RWPE2 (cell line): ENCODE measurements around the gene NFX1.
"Not testable (repeated sequence)": the region's sequence is repeated elsewhere in the genome, so short reads cannot be mapped to it uniquely, and the experiment has no call there.

ENCODE experiments used
- ATAC-seq: fragments of 200-7000 bp; cut with Tn5 transposase; 3 replicates; pipeline ENCODE4 v1.9.1; 2021; ENCODE audit warnings: low read depth
- DNase-seq: peaks from one replicate; pipeline ENCODE4 v3.0.0-alpha.2; 2020; ENCODE audit warnings: low spot score
- H3K27ac ChIP-seq: fragments of 450-650 bp; 2 replicates; pipeline ENCODE4 v1.5.1; 2017; ENCODE audit warnings: mild to moderate bottlenecking; ENCODE audit not compliant: poor library complexity, severe bottlenecking
- H3K27me3 ChIP-seq: fragments of 250-450 bp; sonication (Bioruptor Pico); 2 replicates; pipeline ENCODE4 v1.5.1; 2021; ENCODE audit warnings: mild to moderate bottlenecking, moderate library complexity; ENCODE audit not compliant: insufficient read depth, poor library complexity, severe bottlenecking
- H3K36me3 ChIP-seq: fragments of 250-450 bp; sonication (Bioruptor Pico); 2 replicates; pipeline ENCODE4 v1.5.1; 2020; ENCODE audit warnings: low read depth, mild to moderate bottlenecking, moderate library complexity
- H3K4me1 ChIP-seq: fragments of 250-450 bp; sonication (Bioruptor Pico); 2 replicates; pipeline ENCODE4 v1.5.1; 2021; ENCODE audit warnings: mild to moderate bottlenecking, moderate library complexity; ENCODE audit not compliant: insufficient read depth, poor library complexity, severe bottlenecking
- H3K4me3 ChIP-seq: fragments of 250-450 bp; sonication (Bioruptor Pico); 2 replicates; pipeline ENCODE4 v1.5.1; 2021; ENCODE audit warnings: mild to moderate bottlenecking, moderate library complexity; ENCODE audit not compliant: severe bottlenecking
- H3K9me3 ChIP-seq: fragments of 250-450 bp; sonication (Bioruptor Pico); 2 replicates; pipeline ENCODE4 v1.5.1; 2021; ENCODE audit warnings: mild to moderate bottlenecking, moderate library complexity; ENCODE audit not compliant: severe bottlenecking
- TF ChIP-seq, protein P1 (sequence below): fragments of 450-650 bp; IDR thresholded peaks from one replicate; pipeline ENCODE4 v1.5.1; 2017; ENCODE audit warnings: mild to moderate bottlenecking, moderate library complexity; ENCODE audit not compliant: poor library complexity, severe bottlenecking

The NFX1 gene

DNA sequence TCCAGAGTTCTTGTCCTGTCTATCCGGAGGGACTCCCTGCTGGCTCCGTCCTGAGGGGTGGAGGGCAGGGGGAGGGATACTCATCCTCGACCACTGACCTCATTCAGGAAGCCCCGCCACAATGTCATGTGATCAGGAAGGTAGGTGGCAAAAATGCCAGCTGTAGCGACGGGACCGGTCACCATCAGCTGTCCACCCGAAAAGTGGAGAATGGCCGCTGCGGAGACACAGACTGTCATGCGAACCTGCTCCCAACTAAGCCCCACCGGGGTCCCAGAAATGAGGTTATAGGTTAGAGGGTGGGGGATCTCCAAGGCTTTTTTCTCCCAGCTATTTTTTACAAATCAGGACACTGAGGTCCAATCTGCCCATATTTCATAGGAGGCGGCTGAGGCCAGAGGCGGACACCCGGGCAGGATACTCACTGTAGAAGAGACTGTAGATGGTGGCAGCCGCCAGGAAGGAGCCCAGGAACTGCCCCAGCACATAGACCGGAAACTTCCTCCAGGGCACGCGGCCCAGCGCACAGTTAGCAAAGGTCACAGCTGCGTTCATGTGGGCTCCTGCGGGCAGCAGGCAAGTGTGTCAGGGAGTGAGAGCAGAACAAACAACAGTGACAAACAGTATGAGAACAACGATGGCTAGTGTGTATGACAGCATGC, 95.8 kb downstream of the NFX1 start:
- not testable (repeated sequence) for ATAC-seq, H3K4me1 ChIP-seq, DNase-seq, H3K36me3 ChIP-seq, H3K27ac ChIP-seq, H3K4me3 ChIP-seq, H3K9me3 ChIP-seq, H3K27me3 ChIP-seq

DNA sequence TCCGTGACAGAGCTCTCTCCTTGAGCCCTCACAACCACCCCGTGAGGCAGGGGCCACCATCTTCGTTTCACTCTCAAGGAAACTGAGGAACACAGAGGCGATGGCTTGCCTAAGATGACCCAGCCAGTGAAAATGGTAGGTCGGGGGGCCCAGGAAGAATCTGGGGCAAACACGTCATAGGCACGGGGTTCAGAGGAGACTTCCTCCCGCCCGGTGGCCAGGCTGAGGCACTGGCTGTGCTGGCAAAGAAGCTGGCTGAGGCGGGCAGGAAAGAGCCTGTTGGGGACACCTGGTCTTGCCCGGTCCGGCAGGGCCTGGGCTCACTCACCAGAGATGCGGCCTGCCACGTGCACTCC, 96.3 kb downstream of the NFX1 start:
- not testable (repeated sequence) for H3K4me1 ChIP-seq, H3K36me3 ChIP-seq, DNase-seq, H3K4me3 ChIP-seq, H3K27ac ChIP-seq, H3K9me3 ChIP-seq, H3K27me3 ChIP-seq, ATAC-seq

DNA sequence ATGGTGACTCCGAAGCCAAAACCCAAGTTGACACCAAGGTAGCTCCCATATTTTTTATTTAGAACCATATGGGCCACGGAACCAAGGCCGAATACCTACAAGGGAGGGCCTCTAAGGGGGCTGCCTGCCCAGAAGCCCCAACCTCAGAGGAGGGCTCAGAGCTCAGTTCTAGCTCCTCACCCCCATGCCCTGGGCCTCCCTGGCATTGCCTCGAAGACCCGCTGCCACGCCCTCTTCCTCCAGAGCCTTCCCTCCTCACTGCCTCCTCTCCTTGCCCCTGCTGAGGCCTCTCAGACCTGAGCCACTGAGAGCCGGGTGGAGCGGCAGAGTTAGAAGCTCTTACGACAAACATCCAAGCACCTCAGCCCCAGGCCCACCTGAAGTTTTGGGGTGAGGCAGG, 96.7 kb downstream of the NFX1 start:
- H3K9me3 ChIP-seq, H3K27ac ChIP-seq, H3K27me3 ChIP-seq, H3K36me3 ChIP-seq, DNase-seq, H3K4me3 ChIP-seq, ATAC-seq: not testable (repeated sequence)
- H3K4me1 ChIP-seq, result peaks cover 12% of the 10 kb centered on the region

DNA sequence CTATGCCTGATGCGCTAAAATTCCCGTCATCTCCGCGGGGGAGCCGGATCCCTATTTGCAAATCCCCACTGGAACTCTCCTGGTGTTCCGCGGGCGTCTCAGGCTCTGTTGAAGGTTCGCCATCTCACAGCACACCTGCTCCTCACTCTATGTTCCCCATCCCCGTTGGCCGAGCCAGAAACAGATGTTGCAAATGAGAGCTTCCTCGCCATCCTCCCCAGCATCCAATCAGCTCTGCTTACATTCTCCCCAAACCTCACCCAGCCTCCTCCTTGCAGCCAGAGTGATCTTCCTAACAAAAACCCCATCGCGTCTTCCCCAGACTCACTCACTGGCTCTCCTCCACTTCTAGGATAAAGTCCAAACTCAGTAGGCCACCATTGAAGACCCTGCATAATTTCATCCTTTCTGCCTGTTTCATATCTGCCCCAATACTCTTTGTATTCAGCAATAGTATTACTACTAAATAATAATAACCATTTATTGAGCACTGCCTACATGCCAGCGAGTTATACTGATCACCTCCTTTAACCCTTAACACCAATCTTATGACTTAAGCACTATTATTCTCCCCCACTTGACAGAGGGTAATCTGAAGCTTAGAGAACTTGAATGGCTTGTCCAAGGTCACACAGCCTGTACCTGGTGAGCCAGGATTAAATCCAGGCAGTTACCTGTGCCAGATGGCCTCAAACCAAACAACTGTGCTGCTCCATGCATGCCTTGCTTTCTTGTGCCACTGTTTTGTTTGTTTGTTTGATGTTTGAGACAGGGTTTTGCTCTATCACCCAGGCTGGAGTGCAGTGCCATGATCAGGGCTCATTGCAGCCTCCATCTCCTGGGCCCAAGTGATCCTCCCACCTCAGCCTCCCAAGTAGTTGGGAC, 98.0 kb downstream of the NFX1 start:
- no peak for DNase-seq
- TF ChIP-seq, protein P1, sequence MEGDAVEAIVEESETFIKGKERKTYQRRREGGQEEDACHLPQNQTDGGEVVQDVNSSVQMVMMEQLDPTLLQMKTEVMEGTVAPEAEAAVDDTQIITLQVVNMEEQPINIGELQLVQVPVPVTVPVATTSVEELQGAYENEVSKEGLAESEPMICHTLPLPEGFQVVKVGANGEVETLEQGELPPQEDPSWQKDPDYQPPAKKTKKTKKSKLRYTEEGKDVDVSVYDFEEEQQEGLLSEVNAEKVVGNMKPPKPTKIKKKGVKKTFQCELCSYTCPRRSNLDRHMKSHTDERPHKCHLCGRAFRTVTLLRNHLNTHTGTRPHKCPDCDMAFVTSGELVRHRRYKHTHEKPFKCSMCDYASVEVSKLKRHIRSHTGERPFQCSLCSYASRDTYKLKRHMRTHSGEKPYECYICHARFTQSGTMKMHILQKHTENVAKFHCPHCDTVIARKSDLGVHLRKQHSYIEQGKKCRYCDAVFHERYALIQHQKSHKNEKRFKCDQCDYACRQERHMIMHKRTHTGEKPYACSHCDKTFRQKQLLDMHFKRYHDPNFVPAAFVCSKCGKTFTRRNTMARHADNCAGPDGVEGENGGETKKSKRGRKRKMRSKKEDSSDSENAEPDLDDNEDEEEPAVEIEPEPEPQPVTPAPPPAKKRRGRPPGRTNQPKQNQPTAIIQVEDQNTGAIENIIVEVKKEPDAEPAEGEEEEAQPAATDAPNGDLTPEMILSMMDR, result no peak
- Histone ChIP-seq H3K27me3 (no peaks in the 10 kb centered on the region), H3K27ac (no peak overlapping the region), H3K4me1 (peaks cover 12% of the 10 kb centered on the region), H3K9me3 (no peaks in the 10 kb centered on the region), H3K4me3 (no peak overlapping the region), H3K36me3 (no peaks in the 10 kb centered on the region)
- ATAC-seq, result no peak

DNA sequence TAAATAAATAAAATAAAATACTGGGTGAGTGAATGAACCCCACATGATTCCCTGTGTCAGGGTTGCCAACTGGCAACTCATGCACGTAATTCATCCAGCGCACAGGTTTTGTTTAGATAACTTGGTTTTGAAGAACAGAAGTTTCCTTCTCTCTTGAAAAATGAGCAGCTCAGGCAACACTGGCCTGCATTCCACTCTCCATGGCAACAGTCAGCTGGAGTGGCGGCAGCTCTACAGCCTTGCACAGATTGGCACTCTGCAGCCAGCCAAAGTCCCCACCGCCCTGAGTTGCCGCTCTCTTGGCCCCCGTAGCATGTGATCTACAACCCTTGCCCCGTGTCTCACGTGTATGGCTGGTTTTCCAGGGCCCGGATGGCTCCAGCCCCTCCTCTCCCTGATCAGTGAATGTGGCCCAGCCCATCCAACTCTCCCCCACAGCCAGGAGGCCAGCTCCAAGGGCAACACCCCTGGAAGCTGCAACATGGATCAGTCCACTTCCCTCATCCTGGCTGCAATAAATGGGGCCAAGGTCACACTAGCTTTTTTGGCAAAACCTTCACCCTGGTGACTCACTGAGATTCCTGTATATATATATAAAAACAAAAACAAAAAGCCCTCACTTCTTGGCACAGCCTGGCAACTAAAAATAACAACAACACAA, 100.9 kb downstream of the NFX1 start:
- H3K9me3 ChIP-seq, DNase-seq, H3K4me3 ChIP-seq, H3K27me3 ChIP-seq, H3K36me3 ChIP-seq: not testable (repeated sequence)
- peak overlapping the region; percentile 18 for H3K27ac ChIP-seq
- ATAC-seq, result peak; percentile 36; the same call in 1 of the 3 replicates
- H3K4me1 ChIP-seq, result peaks cover 12% of the 10 kb centered on the region

DNA sequence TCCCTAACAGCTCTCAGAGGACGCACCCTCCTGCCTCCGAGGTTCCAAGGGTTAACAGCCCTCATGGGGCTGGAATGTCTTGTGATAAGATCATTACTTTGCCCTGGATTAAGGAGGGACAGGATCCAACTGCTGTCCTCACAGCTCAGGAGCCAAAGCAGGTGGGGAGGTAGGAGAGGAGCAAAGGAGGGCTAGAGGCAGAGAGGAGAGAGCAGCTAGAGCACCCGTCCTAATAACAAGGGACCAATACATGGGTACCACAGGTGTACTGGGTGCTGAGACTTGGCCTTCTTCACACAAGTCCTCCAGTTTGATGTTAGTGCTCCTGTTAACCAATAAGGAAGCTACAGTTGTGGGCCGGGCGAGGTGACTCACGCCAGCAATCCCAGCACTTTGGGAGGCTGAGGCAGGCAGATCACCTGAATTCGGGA, 102.3 kb downstream of the NFX1 start:
- H3K4me1 ChIP-seq, result peaks cover 12% of the 10 kb centered on the region
- not testable (repeated sequence) for H3K9me3 ChIP-seq, ATAC-seq, H3K36me3 ChIP-seq, H3K27me3 ChIP-seq, DNase-seq, H3K27ac ChIP-seq, H3K4me3 ChIP-seq

DNA sequence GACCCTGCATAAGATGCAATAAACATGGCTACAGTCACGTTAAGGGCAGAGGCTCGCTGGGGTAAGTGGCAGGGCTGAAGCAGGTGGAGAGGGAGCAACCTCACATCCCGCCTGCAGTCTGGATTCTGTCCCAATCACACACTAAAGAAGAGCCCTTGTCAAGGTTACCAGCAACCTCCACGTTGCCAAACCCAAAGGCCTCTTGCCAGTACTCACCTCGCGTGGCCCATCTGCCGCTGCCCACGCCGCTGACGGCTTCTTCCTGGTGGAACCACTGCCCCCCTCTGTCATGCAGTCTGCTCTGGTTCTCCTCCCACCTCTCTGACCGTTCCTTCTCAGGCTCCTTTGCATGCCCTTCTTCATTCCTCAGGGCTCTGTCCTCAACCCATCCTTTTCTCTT, 103.3 kb downstream of the NFX1 start:
- Histone ChIP-seq H3K36me3 (no peaks in the 10 kb centered on the region), H3K9me3 (no peaks in the 10 kb centered on the region), H3K27me3 (no peaks in the 10 kb centered on the region), H3K27ac (no peak overlapping the region), H3K4me1 (peaks cover 12% of the 10 kb centered on the region), H3K4me3 (no peak overlapping the region)
- DNase-seq (no peak), ATAC-seq (no peak)
- TF ChIP-seq, protein P1, result no peak

DNA sequence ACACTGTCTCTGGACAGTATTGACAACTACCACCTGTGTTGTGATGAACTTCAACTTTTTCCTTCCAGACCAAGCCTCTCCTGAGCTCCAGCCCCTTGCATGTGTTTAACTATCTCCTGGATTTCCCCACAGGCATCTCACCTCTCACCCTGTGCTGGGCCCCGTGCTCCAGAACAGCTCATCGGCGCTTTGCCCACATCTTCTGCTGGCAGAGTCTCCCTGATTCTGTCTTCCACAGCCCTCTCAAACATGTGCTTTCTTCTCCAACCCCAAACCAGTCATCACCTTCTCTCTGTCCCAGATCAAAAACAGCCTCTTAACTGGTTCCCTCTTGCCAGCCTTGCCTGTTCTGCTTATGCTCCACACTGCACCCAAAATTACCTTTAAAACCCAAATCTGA, 103.7 kb downstream of the NFX1 start:
- not testable (repeated sequence) for H3K27ac ChIP-seq, H3K4me3 ChIP-seq, ATAC-seq, H3K36me3 ChIP-seq, H3K9me3 ChIP-seq, H3K27me3 ChIP-seq, DNase-seq
- H3K4me1 ChIP-seq, result peaks cover 12% of the 10 kb centered on the region

DNA sequence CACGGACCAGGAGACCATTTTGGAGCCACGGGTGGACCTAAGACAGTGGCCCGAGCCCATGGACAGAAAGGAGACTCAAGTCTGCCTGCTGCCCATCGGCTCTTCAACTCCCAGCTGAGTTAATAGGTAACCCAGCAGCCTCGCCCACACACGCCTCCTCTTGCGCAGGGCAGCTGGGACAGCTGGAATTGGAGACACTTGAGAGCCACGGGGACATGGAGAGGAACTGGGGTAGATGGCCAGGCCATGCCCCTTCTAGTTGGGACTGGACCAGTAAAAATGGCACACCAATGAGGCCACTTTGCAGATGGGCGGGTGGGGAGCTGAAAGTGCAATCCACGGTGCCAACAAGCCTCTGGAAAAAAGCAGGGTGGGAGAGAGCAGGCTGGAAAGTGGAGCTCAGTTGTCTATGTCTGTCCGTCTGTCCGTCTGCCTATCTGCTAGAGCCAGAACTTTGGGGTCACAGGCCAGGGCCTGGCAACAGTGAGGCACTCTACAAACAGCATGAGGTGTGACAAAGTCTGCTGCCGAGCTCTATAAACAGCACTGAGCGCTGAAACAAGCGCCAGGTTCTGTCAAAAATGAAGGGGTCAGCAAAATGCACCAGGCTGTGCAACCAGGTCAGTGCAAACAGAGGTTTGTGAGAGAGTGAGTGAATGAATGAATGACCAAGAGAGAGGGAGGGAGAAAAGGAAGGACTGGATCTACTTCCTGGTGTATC, 105.0 kb downstream of the NFX1 start:
- not testable (repeated sequence) for DNase-seq, ATAC-seq, H3K36me3 ChIP-seq, H3K27ac ChIP-seq, H3K9me3 ChIP-seq, H3K27me3 ChIP-seq, H3K4me3 ChIP-seq
- peaks cover 12% of the 10 kb centered on the region for H3K4me1 ChIP-seq
